COLO668 (cell line): Measurements from ENCODE around the gene PLEKHM1.
A peak's percentile ranks its signal among the peaks of the same experiment; 100 is the strongest.
"Not testable (repeated sequence)": the region's sequence is repeated elsewhere in the genome, so short reads cannot be mapped to it uniquely, and the experiment has no call there.

Experiments
- DNase-seq: peaks from one replicate; lab custom pipeline; 2025; ENCODE audit not compliant: unreplicated experiment; lab: John Stamatoyannopoulos, UW

Gene PLEKHM1

DNA sequence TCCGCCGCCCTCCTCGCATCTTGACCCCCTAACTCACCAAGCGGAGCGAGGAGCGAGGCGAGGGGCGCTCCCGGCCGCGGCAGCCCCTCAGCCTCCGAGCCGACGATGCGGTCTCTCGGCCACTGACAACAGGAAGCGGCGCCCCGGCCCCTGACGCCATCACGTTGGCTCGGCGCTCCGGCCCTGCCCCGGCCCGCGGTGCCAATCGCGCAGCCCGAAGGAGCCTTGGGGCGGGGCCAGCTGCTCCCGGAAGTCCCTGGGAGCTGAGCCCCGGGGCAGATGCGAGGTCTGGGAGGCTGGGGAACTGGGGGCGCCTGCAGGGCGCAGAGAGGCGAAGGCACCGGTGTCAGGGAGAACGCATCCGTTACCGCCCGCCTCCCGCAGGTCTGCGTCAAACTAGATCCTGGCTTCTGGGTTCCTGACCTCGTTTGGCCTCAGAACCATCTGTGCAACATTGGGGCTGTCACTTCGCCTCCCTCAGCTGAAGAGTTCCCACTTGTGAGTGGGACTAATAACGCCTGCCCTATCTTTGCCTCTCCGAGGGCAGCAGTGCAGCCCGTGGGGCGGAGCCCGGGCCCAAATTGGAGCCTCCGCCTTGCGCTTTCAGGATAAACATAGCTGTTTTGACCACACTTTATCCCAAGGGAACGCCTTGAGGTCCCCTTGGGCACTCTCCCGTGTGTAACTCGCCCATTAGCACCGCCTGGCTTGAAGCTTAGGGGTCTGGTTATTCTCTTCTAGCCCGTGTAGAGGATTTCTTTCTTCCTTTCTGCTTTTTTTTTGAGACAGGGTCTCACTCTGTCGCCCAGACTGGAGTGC, at the start of gene PLEKHM1:
TSS of gene PLEKHM1 (minus strand) at position 107 of the 819 bp plus-strand sequence. CDS start 8,237 bp downstream, outside the sequence.
- DNase-seq: peak; percentile 77

DNA sequence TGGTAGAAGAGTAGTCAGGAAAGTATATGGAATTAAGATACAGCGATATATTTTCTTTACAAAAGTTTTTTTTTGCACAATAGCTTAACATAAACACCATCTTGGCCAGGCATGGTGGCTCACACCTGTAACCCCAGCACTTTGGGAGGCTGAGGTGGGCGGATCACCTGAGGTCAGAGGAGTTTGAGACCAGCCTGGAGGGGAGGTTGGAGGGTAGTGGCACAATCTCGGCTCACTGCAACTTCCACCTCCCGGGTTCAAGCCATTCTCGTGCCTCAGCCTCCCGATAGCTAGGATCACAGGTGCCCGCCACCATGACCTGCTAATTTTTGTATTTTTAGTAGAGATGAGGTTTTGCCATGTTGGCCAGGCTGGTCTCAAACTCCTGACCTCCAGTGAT, 47.6 kb upstream of the PLEKHM1 start:
- DNase-seq: not testable (repeated sequence)

DNA sequence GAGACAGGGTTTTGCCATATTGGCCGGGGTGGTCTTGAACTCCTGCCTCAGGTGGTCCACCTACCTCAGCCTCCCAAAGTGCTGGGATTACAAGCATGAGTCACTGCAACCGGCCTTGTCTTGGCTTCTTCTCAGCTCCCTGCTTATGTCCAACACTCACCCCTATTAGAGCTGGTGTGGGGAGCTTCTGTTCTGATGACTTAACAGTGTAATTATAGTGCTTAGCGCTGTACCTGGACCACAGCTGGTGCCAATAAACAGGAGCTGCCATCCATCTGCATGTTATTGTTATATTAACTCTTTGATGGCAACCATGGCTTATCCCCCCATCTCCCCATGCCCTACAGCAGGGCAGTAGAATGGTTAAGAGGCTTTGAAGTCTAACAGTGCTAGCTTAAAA, 15.6 kb upstream of the PLEKHM1 start:
- not testable (repeated sequence) for DNase-seq

DNA sequence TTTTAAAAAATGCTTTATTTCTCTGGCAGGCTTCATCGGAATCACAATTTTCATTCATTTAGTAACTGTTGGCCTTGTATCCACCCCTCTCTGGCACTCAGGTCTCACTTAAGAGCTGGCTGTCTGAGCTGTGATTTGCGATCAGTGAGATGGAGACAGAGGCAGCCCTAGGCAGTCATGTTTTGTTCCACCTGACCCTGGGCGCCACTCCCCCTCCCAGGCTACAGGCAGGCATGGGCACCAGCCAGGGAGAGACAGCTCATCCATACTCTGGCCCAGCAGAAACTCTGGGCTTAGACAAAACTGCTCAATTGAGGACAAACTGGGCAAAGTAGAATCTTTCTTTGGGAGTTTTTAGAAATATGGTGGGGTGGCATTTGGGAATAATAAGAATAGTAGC, 14.7 kb upstream of the PLEKHM1 start:
- DNase-seq: not testable (repeated sequence)

DNA sequence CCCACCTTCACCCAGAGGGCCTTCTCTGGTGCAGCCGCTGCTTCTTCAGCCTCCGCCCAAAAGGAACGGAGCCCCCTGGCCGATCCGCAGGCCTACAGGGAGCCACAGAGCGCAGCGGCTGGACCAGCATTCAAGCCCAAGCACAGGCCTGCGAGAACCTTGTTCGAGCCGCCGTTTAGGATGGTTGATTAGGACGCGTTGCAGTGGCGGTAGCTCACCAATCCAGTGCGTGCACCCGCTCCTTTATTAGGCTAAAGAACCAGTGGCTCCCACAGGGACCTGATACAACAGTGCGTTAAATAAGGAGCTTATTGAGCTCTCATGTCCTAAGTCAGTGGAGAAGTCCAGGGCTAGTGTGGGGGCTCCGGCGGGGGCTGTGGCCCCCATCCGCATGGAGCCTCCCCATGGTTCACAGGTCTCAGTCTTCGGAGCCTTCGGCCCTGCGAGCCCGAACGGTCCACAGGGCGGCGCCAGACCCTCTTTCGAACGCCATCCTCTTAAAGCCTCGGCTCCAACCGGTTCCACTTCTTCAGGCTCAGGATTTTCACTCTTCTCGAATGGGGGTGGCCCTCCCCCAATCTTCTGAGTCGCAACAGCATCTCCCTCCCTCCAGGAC, 10.7 kb upstream of the PLEKHM1 start:
- not testable (repeated sequence) for DNase-seq

DNA sequence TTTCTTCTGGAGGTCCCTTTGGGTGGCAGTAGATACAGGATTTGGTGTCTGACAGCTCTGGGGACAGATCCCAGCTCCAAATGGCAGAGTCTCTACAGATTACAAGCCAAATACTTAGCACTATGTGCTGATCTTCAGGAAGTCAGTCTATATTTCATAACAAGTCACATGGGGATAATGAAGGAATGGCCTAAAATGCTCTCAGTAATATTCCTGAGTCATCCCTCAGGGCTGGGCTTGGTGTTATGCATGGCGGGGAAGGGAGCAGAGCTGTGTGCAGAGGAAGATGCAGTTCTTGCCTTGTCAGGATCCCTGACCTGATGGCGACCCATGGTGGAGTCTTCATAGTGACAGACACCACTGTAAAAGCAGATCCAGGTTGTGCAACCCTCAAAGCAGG, 10.0 kb upstream of the PLEKHM1 start:
- not testable (repeated sequence) for DNase-seq

DNA sequence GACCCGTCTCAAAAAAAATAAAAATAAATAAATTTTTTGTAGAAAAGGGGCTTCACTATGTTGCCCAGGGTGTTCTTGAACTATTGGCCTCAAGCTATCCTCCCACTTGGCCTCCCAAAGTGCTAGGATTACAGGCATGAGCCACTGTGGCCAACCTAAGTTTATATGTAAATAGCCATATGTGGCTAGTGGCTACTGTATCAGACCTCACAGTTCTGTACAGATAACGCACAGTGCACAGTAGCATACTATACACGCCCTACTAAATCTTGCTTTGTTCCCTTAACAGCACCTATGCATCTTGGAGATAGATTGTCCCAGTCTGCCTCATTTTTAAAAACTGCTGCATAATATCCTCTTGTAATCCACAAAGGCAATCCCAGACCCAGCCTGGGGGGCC, 8.7 kb upstream of the PLEKHM1 start:
- not testable (repeated sequence) for DNase-seq

DNA sequence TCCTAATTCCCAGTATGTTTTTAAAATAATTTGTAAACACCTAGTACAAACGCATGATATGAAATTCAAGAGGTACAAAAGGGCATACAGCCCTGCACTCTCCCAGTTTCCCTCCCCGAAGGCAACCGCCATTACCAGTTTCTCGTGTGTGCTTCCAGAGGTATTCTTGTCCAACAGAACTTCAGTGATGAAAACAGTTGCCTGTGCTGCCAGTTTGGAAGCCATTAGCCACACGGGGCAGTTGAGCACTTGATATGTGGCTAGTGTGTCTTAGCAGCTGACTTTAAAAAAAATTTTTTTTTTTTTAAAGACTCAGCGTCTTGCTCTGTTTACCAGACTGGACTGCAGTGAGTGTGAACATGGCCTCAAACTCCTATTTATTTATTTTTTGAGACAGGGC, 7.9 kb upstream of the PLEKHM1 start:
- DNase-seq: not testable (repeated sequence)

DNA sequence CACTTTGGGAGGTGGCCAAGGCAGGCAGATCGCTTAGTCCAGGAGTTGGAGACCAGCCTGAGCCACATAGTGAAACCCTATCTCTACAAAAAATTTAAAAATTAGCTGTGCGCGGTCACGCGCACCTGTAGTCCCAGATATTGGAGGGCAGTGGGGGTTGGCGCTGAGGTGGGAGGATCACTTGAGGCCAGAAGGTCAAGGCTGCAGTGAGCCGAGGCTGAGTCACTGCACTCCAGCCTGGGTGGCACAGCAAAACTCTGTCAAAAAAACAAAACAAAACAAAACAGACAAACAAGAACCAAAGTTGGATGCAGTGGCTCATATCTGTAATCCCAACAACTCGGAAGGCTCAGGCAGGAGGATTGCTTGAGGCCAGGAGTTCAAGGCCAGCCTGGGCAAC, 6.9 kb upstream of the PLEKHM1 start:
- not testable (repeated sequence) for DNase-seq

DNA sequence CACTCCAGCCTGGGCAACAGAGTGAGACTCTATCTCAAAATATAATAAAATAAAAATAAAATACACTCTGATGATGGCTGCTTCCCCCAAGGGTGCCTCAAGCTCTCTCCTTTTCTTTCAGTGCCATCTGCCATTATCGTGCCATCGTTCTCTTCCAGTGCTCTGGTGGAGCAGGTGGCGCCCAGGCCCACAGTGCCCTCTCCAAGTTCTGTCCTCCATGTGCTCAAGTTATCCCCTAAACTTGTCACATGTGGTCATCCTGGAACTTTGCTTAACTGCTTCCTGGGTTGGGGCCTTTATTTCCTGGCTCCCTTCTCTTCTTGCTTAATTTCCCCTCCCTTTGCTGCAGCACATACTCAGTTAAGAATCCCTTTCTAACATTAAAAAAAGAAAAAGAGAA, 6.0 kb upstream of the PLEKHM1 start:
- DNase-seq: not testable (repeated sequence)

DNA sequence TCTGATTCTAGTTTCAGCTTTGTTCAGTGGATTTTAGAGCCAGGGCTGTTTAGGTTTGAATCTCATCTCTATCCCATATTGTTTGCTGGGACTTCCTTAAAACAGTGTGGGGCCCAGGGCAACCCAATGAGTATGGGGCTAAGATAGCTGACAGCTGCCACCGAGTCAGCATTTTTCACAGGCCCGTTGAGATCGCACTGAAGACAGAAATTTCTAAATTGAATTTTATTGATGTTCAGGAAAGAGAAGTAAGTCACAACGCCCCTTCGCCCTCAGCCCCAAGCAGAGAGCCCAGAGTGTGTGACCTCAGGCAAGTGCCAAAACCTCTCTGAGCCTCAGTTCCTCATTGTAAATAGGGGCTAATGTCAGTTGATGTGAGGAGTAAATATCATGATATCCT, 4.0 kb upstream of the PLEKHM1 start:
- not testable (repeated sequence) for DNase-seq

DNA sequence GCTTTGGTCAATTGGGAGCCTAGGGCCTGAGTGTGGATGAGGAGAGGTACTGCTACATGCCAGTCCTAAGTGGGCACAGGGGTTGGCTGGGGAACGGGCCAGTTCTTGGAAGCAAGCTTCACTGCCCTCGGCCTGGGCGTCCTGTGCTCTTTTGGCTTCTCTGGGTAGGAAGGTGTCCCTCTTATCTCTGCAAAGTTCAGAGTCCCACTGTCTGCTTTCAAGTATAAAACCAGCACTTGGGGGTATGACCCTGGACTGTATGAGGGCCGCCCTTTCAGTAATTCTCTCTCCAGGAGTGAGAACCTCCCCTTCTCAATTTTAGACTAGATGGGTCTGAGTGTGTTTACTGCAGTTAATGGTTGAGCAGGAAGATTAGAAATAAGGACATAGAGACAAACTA, 1.6 kb upstream of the PLEKHM1 start:
- not testable (repeated sequence) for DNase-seq

DNA sequence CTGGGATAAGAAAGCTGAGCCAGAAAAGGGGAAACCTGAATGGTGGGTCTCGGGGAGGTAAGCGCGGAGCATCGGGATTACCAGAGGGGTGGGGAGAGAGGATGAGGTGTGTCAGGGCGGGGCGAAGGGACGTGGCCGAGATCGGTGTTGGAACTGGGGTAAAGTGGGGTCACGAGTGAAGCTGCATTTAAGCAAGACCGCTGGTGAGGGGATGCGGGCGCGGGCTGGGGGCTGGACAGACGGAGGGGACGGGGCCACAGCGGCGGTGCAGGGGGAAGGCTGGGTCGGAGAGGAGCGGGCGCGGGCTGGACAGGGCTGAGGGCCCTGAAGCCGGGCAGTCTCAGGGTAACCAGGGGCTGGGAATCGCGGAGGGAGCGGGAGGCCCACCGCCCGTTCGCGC, 323 bp downstream of the PLEKHM1 start:
- DNase-seq: not testable (repeated sequence)

DNA sequence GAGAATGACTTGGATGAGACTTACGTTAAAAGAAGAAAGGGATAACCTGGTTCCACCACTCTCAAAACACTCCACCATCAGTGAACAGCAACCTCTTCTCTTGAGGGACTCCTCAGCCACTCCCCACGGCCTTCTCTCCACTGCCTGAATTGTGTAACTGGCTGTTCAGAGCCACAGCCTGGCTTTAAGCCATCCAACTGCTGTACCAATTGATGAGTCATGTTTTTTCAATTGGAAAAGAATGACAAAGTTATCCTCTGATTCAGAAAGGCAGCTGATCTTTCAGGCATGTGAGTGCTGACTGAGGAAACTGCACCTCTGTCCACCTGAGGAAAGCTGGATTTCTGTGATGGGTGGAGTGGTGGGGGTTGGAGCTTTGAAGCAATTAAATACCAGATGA, 2.8 kb downstream of the PLEKHM1 start:
- DNase-seq: not testable (repeated sequence)

DNA sequence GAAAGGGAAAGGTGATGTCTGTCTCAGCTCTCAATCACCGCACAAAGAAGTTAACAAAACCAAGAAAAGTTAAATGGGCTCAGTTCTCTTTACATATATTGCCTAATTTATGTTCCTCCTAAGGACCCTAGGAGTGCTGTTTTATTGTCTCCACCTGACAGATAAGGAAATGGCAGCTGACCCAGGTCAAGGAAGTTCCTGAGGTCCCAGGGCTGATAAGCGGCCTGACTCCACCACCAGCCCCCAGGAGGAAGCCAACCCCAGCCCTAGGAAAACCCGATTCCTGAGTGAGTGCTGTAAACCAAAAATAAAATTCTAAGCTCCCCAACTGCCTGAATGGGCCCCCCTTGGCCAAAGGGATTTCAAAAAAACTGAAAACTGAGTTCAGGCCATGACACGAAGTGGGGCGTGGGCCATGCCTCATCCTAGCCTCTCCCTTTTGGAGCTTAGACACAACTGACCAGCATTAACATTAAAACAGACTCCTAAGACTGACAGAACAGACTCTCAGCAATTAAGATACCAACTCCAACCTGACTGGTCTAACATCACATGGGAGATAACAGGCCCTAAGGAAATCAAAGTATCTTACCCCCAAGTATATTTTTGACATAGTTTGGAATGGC, 6.8 kb downstream of the PLEKHM1 start:
- DNase-seq: not testable (repeated sequence)

DNA sequence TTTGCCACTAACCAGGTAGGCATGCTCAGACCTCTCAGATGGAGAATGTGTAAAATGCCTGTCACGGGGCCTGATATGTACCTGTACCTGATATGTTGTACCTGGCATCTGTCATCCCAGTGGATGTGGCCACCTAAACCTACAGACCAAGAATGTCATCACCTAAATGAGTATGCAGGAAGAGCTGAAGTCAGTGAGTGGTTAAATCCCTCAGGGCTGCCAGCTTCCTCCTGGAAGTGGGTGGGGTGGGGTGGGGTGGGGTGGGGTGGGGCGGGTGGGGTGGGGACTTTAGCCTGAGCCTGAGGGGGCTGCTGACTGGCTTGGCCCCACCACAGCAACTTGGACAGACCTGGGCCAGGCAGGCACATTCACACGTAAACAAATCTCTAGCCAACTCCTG, 7.3 kb downstream of the PLEKHM1 start:
- DNase-seq: not testable (repeated sequence)

DNA sequence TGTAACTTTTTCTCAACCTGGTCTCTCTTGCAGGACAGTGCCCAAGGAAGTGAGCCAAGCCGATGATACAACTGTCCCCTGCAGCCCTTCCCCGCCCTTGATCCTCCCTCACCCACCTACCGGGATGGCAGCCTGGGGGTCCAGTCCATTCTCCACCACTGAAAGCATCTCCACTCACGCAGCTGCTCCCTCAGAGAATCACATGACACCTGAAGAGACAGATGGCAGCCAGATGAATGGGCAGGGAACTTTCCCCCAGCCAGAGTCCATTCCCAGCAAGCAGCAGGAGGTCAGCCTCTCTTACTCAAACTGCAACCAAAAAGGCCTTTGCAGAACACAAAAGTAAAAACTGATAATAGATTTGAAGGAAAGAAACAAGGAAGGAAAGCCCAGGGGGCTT, 8.2 kb downstream of the PLEKHM1 start:
- DNase-seq: not testable (repeated sequence)

DNA sequence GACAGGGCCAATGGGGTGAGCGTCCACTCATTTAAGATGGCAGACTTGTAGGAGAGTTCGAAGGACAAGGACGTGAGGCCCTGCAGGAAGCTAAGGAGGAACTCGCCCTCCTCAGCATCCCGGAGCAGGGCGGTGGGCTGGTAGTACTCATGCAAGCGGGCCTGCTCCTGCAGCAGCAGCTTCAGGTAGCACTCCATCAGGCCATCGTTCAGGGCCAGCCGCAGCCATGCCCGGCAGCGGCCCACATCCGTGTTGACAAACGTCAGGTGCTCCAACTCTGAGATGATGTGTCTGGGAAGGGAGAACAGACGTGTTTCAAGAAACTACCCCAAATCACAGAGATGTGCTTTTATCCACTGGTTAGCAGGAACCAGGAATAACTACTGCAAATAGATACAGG, 15.1 kb downstream of the PLEKHM1 start:
- not testable (repeated sequence) for DNase-seq

DNA sequence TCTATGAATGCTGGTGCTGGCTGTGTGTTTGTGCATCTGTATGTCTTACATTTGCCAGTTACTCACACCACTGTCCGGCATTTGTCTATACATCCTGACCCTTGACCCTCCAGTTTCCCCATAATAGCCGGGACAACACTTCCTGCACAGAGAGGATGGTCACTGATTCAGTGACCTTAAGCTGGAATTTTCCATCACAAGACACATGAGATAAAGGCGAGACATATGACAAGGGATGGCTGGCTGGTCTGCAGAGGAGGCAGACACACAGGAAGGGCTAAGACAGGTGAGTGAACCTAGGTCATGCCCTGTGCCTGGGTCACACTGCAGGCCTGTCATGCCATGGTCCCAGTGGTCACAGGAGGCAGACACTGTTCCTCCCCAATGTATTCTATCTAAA, 18.3 kb downstream of the PLEKHM1 start:
- not testable (repeated sequence) for DNase-seq

DNA sequence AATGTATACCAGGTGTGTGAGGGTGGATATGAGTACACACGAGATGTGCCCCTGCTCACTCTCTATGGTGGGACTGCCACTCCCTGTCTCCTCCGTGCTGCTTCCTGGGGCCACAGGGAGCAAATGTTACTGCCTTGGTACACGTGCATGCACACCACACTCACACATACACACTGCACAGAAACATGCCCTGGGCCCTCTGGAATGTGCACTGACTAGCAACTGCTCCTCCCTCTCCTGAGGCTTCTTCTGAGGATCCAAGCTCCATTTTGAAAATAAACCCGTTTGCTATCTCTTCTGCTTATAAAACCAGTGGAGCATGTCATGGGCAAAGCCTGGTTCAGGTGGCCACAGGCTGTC, 21.3 kb downstream of the PLEKHM1 start:
- not testable (repeated sequence) for DNase-seq

DNA sequence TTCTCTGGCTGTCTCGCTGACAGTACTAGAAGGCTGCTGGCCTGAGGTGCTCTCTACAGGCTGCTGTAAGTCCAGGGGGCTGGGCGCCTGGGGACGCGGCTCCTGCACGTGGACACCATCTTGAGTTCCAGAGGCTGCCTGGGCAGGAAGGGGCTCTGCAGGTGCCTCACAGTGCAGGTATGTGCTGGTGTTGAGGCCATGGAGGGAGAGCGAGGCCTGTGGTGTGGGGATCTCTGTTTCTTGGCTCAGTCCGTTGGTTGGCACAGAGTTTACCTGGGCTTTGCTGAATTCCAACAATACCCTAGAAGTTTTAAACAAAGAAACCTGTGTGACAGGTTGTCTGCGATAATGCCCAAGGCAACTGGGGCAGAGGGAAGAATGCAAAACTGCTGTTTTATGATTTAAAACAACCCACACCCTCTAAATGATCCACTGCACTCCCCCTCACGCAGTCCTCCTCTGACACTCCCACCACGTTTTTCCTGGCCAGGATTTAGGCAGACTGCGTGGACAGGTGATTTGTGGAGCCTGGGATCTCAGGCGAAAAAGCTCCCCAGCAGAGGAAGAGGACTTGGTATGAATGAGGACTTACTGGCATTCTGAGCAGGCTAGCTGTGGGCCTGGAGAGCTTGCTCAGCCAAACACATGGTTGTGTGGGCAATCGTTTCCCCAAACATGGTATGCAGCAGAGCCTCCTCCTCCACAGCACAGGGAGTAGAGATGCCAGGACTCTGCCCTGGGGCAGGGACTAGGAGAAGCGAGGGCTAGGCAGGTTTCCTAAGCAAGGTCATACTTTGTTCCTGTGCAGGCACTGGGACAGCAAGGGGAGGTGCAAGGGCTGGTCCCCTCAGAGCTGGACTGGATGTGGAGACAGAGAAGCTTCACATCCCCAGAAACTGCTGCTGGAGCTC, 22.0 kb downstream of the PLEKHM1 start:
- not testable (repeated sequence) for DNase-seq
